Measurements from ENCODE around the gene C1orf21. TPM values are rescaled to one million over a fixed set of nuclear protein-coding genes. Genes with fewer than 3 reads are reported as not detected.

Gene C1orf21
- total RNA-seq, 4 donors from 2014 or later, result 106 to 206 (median 154) TPM

DNA sequence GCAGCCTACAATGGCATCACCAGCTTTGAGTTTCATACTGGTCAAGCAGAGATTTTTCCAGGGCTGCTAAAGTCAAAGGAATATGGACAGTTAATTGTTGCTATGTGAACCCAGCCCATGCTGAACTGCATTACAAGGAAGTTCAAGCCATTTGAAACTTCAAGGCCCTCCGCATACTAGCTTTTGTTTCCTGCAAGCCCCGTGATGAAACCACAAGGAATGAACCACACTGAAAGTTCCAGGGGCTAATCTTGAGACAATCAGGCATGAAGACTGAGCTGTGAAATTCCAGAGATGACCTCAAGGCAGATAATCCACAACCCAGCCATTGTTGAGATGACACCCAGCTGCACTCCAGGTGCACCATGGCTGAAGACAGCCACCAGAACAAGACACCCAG, 180.8 kb downstream of the C1orf21 start:
- H3K4me3 ChIP-seq, result no peak overlapping the region
- no peak for ATAC-seq
- intact Hi-C loops (cut with DNase I; ENCODE audit: low total_unique reads), result no loop called here
- H3K36me3 ChIP-seq, result peaks cover 0 to 4% of the 10 kb centered on the region in 2 donors
- no peak for DNase-seq
- no peak overlapping the region for H3K27ac ChIP-seq
- in situ Hi-C loops (cut with MboI; ENCODE audit: low sequenced_read_pairs in 4 of 4), result loop anchor here (10.0 to 25.0 kb wide), 4 partner anchors 57 to 323 kb away; partner anchors contain the start of gene C1orf21 (in 3 of the 4)
- TF ChIP-seq, protein P1, sequence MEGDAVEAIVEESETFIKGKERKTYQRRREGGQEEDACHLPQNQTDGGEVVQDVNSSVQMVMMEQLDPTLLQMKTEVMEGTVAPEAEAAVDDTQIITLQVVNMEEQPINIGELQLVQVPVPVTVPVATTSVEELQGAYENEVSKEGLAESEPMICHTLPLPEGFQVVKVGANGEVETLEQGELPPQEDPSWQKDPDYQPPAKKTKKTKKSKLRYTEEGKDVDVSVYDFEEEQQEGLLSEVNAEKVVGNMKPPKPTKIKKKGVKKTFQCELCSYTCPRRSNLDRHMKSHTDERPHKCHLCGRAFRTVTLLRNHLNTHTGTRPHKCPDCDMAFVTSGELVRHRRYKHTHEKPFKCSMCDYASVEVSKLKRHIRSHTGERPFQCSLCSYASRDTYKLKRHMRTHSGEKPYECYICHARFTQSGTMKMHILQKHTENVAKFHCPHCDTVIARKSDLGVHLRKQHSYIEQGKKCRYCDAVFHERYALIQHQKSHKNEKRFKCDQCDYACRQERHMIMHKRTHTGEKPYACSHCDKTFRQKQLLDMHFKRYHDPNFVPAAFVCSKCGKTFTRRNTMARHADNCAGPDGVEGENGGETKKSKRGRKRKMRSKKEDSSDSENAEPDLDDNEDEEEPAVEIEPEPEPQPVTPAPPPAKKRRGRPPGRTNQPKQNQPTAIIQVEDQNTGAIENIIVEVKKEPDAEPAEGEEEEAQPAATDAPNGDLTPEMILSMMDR (IDR thresholded peaks at IDR 0.05 in 4 of 5, conservative IDR thresholded peaks at IDR 0.05 in 1 of 5), result no peak
- TF ChIP-seq POLR2A (IDR thresholded peaks at IDR 0.05), result no peak
- no peaks in the 10 kb centered on the region for H3K9me3 ChIP-seq
- H3K4me1 ChIP-seq, result peaks cover 11 to 23% of the 10 kb centered on the region in 2 donors
- no peaks in the 10 kb centered on the region for H3K27me3 ChIP-seq

DNA sequence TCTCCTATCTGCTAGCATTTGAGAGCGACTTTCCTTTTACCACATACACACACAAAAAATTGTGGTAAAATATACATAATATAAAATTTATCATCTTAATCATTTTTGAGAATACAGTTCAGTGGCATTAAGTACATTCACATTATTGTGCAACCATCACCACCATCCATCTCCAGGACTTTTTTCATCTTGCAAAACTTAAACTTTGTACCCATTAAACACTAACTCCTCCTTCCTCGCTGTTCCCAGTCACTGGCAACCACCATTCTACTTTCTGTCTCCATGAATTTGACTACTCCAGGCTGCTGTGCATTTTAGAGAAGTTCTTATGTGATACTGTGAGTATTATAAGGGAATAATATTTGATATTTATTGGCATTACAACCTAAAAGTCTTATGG, 181.3 kb downstream of the C1orf21 start:
- DNase-seq (no peak), ATAC-seq (no peak)
- H3K9me3 ChIP-seq, result no peaks in the 10 kb centered on the region
- peaks cover 6 to 18% of the 10 kb centered on the region in 2 donors for H3K4me1 ChIP-seq
- intact Hi-C loops (cut with DNase I; ENCODE audit: low total_unique reads) (no loop called here), in situ Hi-C loops (cut with MboI; ENCODE audit: low sequenced_read_pairs in 4 of 4) (loop anchor here (10.0 to 25.0 kb wide), 4 partner anchors 57 to 323 kb away; partner anchors contain the start of gene C1orf21 (in 3 of the 4))
- no peak for TF ChIP-seq POLR2A (IDR thresholded peaks at IDR 0.05)
- TF ChIP-seq, protein P1 (IDR thresholded peaks at IDR 0.05 in 4 of 5, conservative IDR thresholded peaks at IDR 0.05 in 1 of 5), result no peak
- peaks cover 0 to 4% of the 10 kb centered on the region in 2 donors for H3K36me3 ChIP-seq
- no peak overlapping the region for H3K4me3 ChIP-seq
- no peaks in the 10 kb centered on the region for H3K27me3 ChIP-seq
- H3K27ac ChIP-seq, result no peak overlapping the region

DNA sequence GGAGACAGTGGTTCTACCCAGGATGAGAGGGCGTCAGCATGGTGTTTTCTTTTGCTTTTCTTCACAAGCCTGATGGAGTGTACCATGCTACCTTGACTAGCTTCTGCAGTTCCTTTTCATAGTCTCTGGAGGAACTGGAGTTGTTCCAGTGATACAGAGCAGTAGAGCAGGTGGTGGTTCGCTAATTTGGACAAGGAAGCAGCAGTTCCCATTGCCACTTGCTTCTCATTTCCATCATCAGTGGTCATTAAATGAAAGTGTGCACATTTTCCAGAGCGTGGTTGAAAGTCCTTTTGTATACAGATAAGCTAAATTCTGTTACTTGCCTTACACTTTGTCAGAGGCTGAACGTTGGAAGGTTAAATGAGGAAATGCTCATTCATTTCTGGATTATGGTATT, 182.3 kb downstream of the C1orf21 start:
- intact Hi-C loops (cut with DNase I; ENCODE audit: low total_unique reads) (no loop called here), in situ Hi-C loops (cut with MboI; ENCODE audit: low sequenced_read_pairs in 4 of 4) (loop anchor here (10.0 to 25.0 kb wide), 4 partner anchors 56 to 324 kb away; partner anchors contain the start of gene C1orf21 (in 3 of the 4))
- Histone ChIP-seq H3K27me3 (no peaks in the 10 kb centered on the region), H3K27ac (peak overlapping the region in 2 of 4 donors; percentile 3 to 23), H3K4me1 (peaks cover 0 to 12% of the 10 kb centered on the region in 2 donors), H3K4me3 (no peak overlapping the region), H3K9me3 (no peaks in the 10 kb centered on the region), H3K36me3 (peaks cover 0 to 4% of the 10 kb centered on the region in 2 donors)
- ATAC-seq, result no peak
- TF ChIP-seq, protein P1 (IDR thresholded peaks at IDR 0.05 in 4 of 5, conservative IDR thresholded peaks at IDR 0.05 in 1 of 5), result no peak
- TF ChIP-seq POLR2A (IDR thresholded peaks at IDR 0.05), result no peak
- DNase-seq, result no peak

DNA sequence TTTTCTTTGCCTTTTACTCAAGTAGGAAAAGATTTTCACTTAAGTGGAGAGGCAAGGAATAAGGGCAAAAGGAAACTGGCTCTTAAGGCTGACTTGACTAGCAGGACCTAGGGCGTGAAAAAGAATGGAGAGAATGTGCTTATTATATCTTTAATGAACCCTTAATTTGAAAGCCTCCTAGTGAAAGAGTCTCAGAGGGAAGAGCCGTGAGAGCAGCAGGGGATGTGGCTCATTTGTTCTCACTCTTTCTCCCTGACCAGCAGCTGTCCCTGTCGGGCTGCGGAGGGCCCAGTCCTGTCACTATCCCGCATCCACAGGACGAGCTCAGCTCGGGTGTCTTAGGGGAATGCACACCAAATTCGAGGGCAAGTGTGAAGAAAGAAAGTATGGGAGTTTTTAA, 187.8 kb downstream of the C1orf21 start:
- H3K27ac ChIP-seq, result peak overlapping the region; percentile 64 to 87 (median 78)
- no peaks in the 10 kb centered on the region for H3K27me3 ChIP-seq
- in situ Hi-C loops (cut with MboI; ENCODE audit: low sequenced_read_pairs in 4 of 4), result loop anchor here (10.0 to 25.0 kb wide), 3 partner anchors 90 to 330 kb away; partner anchors contain the start of gene C1orf21 (in 3 of the 4)
- intact Hi-C loops (cut with DNase I; ENCODE audit: low total_unique reads), result no loop called here
- no peak overlapping the region for H3K4me3 ChIP-seq
- peaks cover 0 to 4% of the 10 kb centered on the region in 2 donors for H3K36me3 ChIP-seq
- no peak for TF ChIP-seq POLR2A (IDR thresholded peaks at IDR 0.05)
- TF ChIP-seq, protein P1 (IDR thresholded peaks at IDR 0.05 in 4 of 5, conservative IDR thresholded peaks at IDR 0.05 in 1 of 5), result no peak
- ATAC-seq, result no peak
- peak in 1 of 2 donors; percentile 48 for DNase-seq
- peaks cover 40 to 47% of the 10 kb centered on the region in 2 donors for H3K4me1 ChIP-seq
- H3K9me3 ChIP-seq, result no peaks in the 10 kb centered on the region

Measured in gastrocnemius medialis (tissue), 4 donors.